ENCODE measurements around the gene VPS13D.

Gene VPS13D

GRCh38 chr1:12434686-12435085 is 204.9 kb downstream of the VPS13D start:
- Histone ChIP-seq H3K27ac (ENCODE audit: low read length) (peak overlapping the region; percentile 85), H3K9me3 (ENCODE audit: insufficient read depth, low read length, severe bottlenecking) (no peaks in the 10 kb centered on the region), H3K36me3 (ENCODE audit: insufficient read depth, low read length) (no peaks in the 10 kb centered on the region; the same call in 1 of the 2 replicates), H3K9ac (ENCODE audit: low read depth, low read length) (peak overlapping the region; percentile 31), H2AFZ (ENCODE audit: low read depth, low read length) (no peak overlapping the region), H4K20me1 (ENCODE audit: insufficient read depth, low read length) (no peaks in the 10 kb centered on the region), H3K4me3 (ENCODE audit: low read depth in 1 of 2, low read length in 2 of 2) (peak overlapping the region in 1 of 2 experiments; percentile 39; a peak in 2 of 4 replicates), H3K27me3 (ENCODE audit: insufficient read depth, low read length, poor library complexity) (no peaks in the 10 kb centered on the region), H3K79me2 (ENCODE audit: insufficient read depth, low read length) (no peaks in the 10 kb centered on the region), H3K4me1 (ENCODE audit: insufficient read depth, low read length) (peaks cover 59% of the 10 kb centered on the region), H3K4me2 (ENCODE audit: insufficient read depth, low read length) (peak overlapping the region; percentile 57)
- DNase-seq (no peak), ATAC-seq (ENCODE audit: insufficient read depth, low read depth) (no peak)
- TF ChIP-seq CTCF (IDR thresholded peaks at IDR 0.05; ENCODE audit: borderline replicate concordance, extremely low read depth, low read length, poor library complexity, severe bottlenecking) (no peak), EZH2 (IDR thresholded peaks at IDR 0.05; ENCODE audit: borderline replicate concordance, low read depth, low read length, severe bottlenecking) (no peak)

- Histone ChIP-seq H3K27ac (ENCODE audit: low read length) (peak overlapping the region; percentile 56), H2AFZ (ENCODE audit: low read depth, low read length) (no peak overlapping the region), H3K27me3 (ENCODE audit: insufficient read depth, low read length, poor library complexity) (no peaks in the 10 kb centered on the region), H3K4me2 (ENCODE audit: insufficient read depth, low read length) (no peak overlapping the region), H3K4me1 (ENCODE audit: insufficient read depth, low read length) (peaks cover 59% of the 10 kb centered on the region), H4K20me1 (ENCODE audit: insufficient read depth, low read length) (no peaks in the 10 kb centered on the region), H3K9ac (ENCODE audit: low read depth, low read length) (0 out of 2 replicates have a peak overlapping the region, but pooled peaks have one; percentile 3), H3K79me2 (ENCODE audit: insufficient read depth, low read length) (no peaks in the 10 kb centered on the region), H3K36me3 (ENCODE audit: insufficient read depth, low read length) (peaks cover 2% of the 10 kb centered on the region; the same call in 1 of the 2 replicates), H3K4me3 (ENCODE audit: low read depth in 1 of 2, low read length in 2 of 2) (no peak overlapping the region), H3K9me3 (ENCODE audit: insufficient read depth, low read length, severe bottlenecking) (no peaks in the 10 kb centered on the region)
- no peak for TF ChIP-seq CTCF (IDR thresholded peaks at IDR 0.05; ENCODE audit: borderline replicate concordance, extremely low read depth, low read length, poor library complexity, severe bottlenecking)
- ATAC-seq (ENCODE audit: insufficient read depth, low read depth) = no peak
- DNase-seq = no peak
Measured at GRCh38 chr1:12435639-12436344, 206.0 kb downstream of the VPS13D start.

- Histone ChIP-seq H3K4me2 (ENCODE audit: insufficient read depth, low read length) (no peak overlapping the region), H3K27me3 (ENCODE audit: insufficient read depth, low read length, poor library complexity) (no peaks in the 10 kb centered on the region), H3K9ac (ENCODE audit: low read depth, low read length) (no peak overlapping the region), H3K9me3 (ENCODE audit: insufficient read depth, low read length, severe bottlenecking) (no peaks in the 10 kb centered on the region), H3K4me3 (ENCODE audit: low read depth in 1 of 2, low read length in 2 of 2) (no peak overlapping the region), H3K79me2 (ENCODE audit: insufficient read depth, low read length) (no peaks in the 10 kb centered on the region), H4K20me1 (ENCODE audit: insufficient read depth, low read length) (no peaks in the 10 kb centered on the region), H3K4me1 (ENCODE audit: insufficient read depth, low read length) (peaks cover 59% of the 10 kb centered on the region), H3K36me3 (ENCODE audit: insufficient read depth, low read length) (peaks cover 4% of the 10 kb centered on the region; the same call in 1 of the 2 replicates), H3K27ac (ENCODE audit: low read length) (peak overlapping the region; percentile 56), H2AFZ (ENCODE audit: low read depth, low read length) (no peak overlapping the region)
- ATAC-seq (ENCODE audit: insufficient read depth, low read depth) (no peak), DNase-seq (no peak)
- TF ChIP-seq CTCF (IDR thresholded peaks at IDR 0.05; ENCODE audit: borderline replicate concordance, extremely low read depth, low read length, poor library complexity, severe bottlenecking) (no peak), EZH2 (IDR thresholded peaks at IDR 0.05; ENCODE audit: borderline replicate concordance, low read depth, low read length, severe bottlenecking) (no peak)
Measured at GRCh38 chr1:12436345-12436658, 206.5 kb downstream of the VPS13D start.
